Putamen (tissue), 1 donor: ENCODE results near the gene RGS18.
"Not testable (repeated sequence)": the region's sequence is repeated elsewhere in the genome, so short reads cannot be mapped to it uniquely, and the experiment has no call there.

Source experiments
- DNase-seq: peaks from one replicate; pipeline ENCODE4 v3.0.0-alpha.2; 2016; ENCODE audit warnings: low spot score

The RGS18 gene

DNA sequence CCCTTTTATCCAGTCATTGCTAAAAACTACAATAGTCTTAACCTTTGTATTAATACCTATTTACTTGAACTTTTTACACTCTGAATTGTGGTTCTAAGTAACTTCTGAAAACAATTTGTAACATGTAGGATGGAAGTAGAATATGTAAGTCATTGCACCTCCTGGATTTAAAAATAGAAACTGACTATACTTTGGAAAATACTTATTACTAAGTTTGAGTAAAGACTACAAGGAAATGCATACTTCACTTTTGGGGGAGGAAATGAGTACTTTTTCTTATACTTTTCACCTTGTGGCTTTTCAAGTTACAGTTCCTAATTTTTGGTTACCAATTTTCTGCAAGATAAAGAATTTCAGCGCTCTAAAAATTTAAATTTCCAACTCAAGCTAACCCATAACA is 8.7 kb downstream of the RGS18 start:
- no peak for DNase-seq

DNA sequence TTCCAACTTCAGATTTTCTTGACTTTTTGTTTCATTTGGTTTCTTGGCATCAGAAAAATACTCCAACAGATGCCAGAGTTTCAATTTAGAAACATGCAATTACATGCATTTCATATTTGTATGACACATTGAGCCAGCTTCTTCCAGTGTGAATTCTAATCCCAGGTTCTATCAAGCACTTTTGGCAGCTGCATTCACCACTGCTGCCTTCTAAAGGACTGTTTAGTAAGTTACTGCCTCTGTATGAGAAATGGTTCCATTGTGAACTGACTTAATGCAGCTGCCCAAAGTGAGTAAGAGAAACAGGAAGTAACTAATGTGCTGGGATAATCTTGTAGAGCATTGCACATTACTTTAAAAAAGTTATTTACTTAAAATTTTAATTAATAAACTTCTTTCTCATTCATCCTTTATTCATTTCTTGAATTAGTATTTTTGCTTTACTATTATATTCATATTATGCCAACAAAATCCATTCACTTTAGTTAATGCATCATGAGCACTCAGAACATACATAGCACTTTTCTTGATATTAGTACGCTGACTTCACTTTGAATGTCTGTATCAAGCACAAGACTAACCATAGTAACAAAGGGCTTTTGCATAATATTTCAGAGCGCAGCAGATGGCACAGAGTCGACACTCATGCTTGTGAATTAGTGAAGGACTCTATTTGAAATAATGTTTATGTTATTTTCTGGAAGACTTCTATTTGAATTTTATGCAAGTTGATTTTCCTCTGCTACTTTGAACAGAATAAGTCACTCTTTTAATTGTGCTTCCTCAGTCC is 9.8 kb downstream of the RGS18 start:
- no peak for DNase-seq

DNA sequence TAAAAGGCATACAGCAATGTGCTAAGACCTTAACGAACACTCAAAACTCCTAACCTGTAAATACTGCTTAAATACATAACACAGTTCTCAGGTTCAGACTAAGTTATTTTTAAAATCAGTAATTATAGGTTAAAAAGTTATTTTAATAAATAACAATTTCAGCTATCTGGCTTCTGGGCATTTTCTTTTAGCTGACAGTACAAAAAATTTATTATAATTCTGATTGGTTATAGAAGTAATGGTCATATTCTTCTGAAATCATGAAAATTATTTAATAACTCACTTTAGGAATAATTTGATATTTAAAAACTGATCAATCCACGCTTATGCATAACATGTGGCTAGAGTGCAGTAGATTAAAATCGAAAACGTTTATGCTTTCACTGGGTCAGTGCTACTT is 10.7 kb downstream of the RGS18 start:
- no peak for DNase-seq

DNA sequence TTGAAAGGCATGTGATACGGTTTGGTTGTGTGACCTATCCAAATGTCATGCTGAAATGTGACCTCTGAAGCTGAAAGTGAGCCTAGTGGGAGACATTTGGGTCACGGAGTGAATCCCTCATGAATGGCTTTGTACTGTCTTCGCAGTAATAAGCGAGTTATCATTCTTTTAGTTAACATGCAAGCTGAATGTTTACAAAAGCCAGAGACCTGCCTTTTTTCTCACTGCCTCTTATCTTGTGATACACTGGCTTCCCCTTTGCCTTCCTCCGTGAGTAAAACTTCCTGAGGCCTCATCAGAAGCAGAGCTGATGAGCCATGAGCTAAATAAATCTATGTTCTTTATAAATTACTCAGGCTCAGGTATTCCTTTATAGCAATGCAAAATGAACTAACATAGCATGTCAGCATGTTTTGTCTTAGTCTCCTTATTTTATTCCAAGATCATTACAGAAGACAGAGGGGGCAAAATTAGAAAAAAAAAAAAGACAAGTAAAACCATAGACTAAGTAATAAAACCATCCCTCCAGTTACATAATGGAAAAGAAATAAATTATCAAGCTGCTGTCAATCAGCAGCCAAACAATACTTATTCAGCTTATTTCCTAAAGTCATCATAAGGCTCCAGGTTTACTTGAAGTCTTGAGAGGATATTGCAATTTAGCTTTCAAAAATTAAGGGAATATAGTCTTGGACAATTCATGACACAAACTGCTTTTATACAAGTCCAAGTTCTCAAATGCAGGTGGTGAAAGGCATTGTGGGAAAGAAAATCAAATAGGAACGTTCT is 12.1 kb downstream of the RGS18 start:
- DNase-seq, result no peak

DNA sequence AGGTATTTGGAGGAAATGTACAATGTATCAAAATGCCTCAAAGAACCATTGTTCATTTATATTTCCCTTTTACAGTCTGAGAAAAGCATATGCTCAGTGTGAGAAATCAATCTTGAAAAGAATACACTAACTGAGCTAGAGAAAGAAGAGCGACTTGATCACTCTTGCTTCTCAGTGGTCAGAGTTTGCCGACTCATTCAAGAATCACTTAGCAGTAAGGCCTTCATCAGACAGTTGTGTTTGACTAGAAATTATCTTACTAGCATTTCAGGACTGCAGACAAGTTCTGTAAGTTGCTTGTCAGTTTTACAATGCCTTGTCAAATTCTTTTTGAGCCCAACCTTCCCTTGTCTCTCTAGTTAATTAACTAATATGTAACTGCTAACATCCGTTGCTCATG is 12.9 kb downstream of the RGS18 start:
- DNase-seq, result no peak

DNA sequence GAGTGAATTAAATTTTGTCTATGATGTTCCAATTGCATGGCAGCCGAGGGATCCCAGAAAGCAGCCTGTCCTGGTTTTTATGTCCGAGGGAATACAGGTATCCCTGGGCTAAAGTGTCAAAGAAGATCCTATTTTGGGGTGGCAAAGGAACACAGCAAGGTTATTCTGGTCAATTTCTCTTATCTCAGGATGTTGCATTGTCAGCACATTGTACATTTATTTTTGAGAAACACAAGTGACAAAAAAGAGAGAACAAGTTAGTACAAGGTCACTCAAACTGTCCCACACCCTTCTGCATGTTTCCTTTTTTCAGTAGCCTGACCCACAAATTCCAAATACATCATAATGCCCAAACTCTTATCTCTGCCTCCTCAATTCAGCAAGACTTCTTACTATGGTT is 17.7 kb downstream of the RGS18 start:
- no peak for DNase-seq

DNA sequence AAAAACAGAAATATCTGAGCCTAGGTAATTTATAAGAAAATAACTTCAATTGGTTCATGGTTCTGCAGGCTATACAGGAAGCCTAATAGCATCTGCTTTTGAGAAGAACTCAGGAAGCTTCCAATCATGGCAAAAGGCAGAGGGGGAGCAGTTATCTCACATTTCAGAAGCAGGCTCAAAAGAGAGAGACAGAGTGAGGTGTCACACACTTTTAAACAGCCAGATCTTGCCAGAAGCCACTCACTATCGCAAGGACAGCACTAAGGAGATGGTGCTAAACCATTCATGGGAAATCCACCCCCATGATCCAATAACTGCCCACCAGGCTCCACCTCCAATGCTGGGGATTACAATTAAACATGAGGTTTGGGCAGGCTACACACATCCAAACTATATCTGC is 25.5 kb downstream of the RGS18 start:
- DNase-seq, result no peak

DNA sequence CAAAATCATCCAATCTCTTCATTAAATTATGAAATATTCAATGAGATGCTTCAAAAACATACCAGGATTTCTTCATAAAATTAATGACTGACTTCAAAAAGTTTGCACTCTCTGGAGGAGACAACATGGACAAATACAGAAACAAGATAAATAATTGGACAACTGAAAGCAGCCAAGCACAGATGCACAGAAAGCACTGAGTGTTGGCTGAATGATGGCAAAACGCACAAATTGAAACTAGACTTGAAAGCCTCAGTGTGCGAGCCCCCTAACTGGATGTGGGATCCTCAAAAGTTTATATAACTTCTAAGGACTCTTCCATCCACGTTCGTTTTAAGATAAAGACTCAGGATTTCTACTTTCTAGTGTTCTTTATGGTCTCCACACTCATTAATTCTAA is 27.9 kb downstream of the RGS18 start:
- no peak for DNase-seq

DNA sequence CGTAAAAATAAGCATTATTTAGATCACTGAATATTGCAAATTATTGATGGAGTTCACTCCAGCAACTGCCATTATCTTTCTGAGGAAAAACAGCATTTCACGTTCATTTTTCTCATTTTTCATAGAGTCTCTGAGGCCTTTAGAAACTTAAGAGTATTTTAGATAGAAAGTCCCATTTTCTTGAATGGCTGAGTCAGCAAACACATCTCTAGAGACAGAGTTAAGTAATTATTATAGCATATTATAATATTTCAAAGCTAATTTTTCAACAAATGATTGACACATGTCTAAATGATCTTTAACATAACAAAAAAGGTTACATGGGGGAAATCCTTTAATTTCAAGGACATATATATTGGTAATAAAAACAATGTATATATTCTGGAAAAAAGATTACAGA is 31.8 kb downstream of the RGS18 start:
- DNase-seq, result no peak

DNA sequence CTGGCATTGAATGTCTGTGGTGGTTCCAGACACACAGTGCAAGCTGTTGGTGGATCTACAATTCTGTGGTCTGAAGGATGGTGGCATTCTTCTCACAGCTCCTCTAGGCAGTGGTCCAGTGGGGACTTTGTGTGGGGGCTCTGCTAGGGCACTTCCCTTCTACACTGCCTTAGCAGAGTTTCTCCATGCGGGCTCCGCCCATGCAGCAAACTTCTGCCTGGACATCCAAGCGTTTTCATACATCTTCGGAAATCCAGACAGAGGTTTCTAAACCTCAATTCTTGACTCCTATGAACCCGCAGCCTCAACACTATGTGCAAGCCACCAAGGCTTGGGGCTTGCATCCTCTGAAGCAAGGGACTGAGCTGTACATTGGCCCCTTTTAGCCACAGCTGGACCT is 43.0 kb downstream of the RGS18 start:
- DNase-seq, result no peak

DNA sequence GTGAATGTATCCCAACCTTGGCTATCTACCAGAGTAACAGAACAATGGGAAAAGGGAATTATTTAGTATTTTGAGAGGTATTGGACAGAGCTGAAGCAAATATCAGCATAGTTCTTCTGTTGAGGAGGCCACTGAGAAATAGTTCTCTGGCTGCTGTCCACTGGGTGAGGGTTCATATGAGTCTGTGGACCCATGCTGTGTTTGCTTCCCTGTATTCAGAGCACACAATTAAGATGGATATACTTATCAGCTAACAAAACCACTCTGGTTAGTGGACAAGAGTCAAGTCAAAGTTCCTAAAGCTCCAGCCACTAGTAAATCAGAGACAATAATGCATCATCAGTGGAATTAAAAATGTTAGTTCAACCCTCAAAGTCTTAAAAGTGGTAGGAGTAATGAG is 66.1 kb downstream of the RGS18 start:
- no peak for DNase-seq

DNA sequence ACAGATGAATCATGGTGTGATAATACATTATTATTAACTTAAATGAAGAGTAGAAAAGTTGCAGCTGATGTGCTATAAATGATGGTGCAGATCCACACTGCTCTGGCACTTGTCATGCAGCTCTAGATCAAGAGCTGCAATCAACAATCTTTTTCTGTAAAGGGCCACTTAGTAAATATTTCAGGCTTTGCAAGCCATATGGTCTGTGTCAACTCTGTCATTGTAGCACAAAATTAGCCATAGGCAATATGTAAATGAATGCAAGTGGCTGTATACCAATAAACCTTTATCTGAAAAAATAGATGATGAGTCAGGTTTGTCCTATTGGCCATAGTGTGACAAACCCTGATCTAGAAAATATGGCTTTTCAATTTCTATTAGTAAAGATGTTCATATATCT is 66.6 kb downstream of the RGS18 start:
- no peak for DNase-seq

DNA sequence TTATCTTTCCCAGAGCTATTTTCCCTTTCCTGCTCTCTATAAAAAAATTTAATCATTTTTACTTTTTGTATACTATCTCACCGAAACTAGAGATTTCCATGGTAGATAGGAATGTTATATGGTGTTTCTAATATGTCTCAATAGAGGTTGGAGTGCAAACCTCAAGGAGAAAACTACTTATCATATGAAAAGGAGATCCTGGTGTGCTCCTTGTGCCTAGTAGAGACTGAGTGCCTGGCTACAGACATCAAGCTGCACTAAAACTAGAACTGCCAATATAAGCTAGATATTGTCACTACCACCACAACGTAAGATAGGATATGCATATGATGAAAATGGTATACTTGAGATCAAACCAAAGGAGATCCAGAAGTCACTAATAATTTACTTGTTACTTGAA is 67.0 kb downstream of the RGS18 start:
- DNase-seq, result no peak

DNA sequence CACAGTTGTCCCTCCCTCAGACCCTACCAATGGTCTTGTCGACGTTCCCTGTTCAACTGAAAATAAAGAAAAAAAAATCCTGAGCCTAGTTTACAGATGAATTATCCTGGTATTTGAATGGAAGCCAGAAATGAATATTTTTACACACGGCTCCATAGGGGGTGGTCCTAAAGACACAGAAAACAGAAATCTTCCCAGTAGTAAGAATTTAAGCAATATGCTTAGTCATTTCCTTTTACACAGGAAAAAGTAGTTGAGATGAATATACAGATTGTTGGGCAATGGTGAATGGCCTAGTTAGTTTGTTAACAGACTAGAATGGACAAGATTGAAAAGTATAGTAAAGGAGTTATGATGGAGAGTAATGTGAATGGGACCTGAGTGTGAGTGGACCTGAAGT is 67.4 kb downstream of the RGS18 start:
- DNase-seq, result no peak

DNA sequence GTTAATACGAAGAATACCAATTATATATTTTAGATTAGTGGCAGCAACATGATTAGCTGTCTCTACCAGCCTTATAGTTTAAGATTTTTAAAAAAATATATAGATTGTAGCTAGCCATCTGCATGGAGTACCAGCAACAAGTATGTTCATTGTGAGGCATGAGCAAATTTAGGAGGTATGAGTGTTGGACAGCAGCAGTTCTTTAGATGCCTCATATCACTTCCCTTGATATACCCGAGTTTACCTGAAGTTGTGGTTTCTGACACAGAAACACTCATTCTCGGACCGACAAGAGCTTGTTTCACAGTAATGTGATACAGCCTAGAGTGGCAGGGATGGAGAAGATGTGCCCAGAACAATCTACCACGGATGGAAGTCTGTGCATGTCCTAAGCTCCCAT is 69.1 kb downstream of the RGS18 start:
- no peak for DNase-seq

DNA sequence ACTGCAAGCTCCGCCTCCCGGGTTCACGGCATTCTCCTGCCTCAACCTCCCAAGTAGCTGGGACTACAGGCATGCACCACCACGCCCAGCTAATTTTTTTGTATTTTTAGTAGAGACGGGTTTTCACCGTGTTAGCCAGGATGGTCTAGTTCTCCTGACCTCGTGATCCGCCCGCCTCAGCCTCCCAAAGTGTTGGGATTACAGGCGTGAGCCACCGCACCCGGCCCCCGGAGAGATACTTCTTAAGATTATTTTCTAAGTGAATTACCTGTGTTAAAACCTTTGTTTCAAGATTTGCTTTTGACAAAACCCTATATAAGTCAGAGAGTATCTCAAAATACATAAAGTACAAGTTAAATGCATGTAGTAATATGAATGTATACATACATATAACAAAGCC is 69.7 kb downstream of the RGS18 start:
- not testable (repeated sequence) for DNase-seq

DNA sequence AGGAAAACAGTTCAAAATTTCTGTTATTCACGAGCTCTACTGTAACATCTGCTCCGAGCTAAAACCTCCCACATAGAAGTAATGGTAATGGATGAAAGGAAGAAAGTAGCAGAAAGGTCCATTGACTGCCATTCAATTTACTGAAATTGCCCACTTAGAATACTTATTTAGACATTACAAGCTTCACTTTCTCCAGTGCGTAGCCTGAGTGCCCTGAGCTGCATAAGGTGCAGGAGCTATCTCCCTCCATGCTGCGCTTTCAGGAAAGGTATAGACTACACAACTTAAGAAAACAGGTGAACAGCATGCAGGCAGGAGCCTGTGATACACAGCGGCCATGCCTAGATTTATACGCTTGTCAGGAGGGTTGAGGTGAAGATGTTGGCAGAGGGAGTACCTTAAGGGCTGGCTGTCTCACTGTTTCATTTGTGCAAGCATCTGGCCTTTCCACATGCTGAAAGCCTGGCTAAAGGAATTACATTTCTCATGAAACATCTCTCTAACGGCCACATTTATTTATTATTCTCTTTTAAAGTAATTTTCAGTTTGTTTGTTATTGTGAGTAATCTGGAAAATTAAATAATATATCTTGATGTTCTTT is 74.7 kb downstream of the RGS18 start:
- no peak for DNase-seq

DNA sequence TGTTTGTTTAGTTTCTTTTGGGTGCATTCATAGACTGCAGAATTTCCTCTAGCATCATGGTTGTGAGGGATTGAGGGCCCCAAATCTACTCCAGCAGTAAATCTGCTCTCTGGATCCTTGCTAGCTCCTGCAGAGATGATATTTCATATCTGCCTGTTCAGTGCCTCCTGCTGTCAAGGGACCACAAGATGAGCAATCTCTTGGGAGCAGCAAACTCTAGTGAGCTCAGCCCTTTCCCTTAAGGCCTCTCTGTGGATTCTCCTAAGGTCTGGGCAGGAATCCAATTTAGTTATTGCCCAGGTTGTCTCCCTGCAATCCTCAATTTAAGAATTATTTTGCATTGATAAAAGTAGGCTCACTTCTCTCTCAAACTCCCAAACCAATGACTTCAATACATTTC is 76.9 kb downstream of the RGS18 start:
- no peak for DNase-seq
